Mesodermal cell (in vitro differentiated cells): Measurements from ENCODE around the gene PGC.

Source experiments
- H3K27ac ChIP-seq: 2 replicates; pipeline ENCODE4 v1.7.0; 2013; ENCODE audit warnings: mild to moderate bottlenecking, low read depth, low read length, moderate library complexity; ENCODE audit not compliant: severe bottlenecking
- H3K36me3 ChIP-seq: 2 replicates; pipeline ENCODE4 v1.7.1; 2013; ENCODE audit warnings: mild to moderate bottlenecking, low read length, moderate library complexity; ENCODE audit not compliant: control insufficient read depth, insufficient read depth
- H3K4me1 ChIP-seq: one replicate; pipeline ENCODE4 v1.7.1; 2013; ENCODE audit warnings: mild to moderate bottlenecking, low read length; ENCODE audit not compliant: insufficient read depth, control insufficient read depth, poor library complexity, severe bottlenecking
- H3K4me3 ChIP-seq: 2 replicates; pipeline ENCODE4 v1.7.0; 2013; ENCODE audit warnings: low read length, control low read depth, mild to moderate bottlenecking; ENCODE audit not compliant: insufficient read depth, poor library complexity, severe bottlenecking; ENCODE audit errors: extremely low read depth
- H3K9me3 ChIP-seq: 2 replicates; pipeline ENCODE4 v1.7.1; 2013; ENCODE audit warnings: mild to moderate bottlenecking, low read length, moderate library complexity; ENCODE audit not compliant: control insufficient read depth
- WGBS, 2 experiments: methylation state at CpG; one replicate each; pipeline ENCODE4 v1.1.5; 2013; ENCODE audit warnings: missing lambda C conversion rate in 2 of 2; ENCODE audit not compliant: insufficient coverage in 2 of 2; 5-methylcytosine and 5-hydroxymethylcytosine counted together

PGC gene

DNA sequence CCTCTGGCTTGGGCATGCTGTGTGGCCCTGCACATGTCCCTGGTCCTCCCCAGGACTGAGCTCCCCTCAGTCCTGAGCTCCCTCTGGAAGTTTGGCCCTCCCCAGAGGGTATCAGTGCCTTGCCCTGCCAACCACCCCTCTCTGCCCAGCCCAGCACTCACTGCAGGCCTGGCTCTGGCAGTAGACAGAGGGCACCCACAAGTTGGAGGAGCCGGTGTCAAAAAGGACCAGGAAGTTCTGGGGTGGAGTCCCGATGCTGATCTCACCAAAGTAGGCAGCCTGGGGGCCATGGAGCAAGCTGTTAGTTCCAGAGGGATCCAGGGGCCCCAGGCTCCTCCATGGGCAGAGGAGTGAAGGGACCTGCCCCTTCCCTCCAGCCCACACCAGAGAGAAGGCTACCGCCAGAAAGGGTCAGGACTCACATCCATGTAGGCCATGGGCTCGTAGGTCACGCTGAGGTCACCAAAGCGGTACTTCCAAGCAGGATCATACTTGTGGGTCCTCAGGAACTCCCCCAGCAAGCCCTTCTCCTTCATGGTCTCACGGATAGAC, 2.9 kb downstream of the PGC start:
- H3K4me1 ChIP-seq = peaks cover 37% of the 10 kb centered on the region
- H3K4me3 ChIP-seq = no peak overlapping the region
- no peak overlapping the region for H3K27ac ChIP-seq
- H3K36me3 ChIP-seq = no peaks in the 10 kb centered on the region
- H3K9me3 ChIP-seq = no peaks in the 10 kb centered on the region
- 100% methylated on average over 6 to 7 of the region's 7 CpGs for WGBS, 2 experiments

GRCh38 chr6:41743406-41744235, 3.6 kb downstream of the PGC start:
- Histone ChIP-seq H3K36me3 (no peaks in the 10 kb centered on the region), H3K27ac (no peak overlapping the region), H3K4me1 (peaks cover 40% of the 10 kb centered on the region), H3K9me3 (no peaks in the 10 kb centered on the region), H3K4me3 (no peak overlapping the region)
- WGBS, 2 experiments = 87 to 92% methylated on average over 5 of the region's 6 CpGs

GRCh38 chr6:41741625-41742490, 5.3 kb downstream of the PGC start:
- no peak overlapping the region for H3K27ac ChIP-seq
- H3K4me1 ChIP-seq = peaks cover 37% of the 10 kb centered on the region
- WGBS, 2 experiments = 91% methylated on average over 19 to 20 of the region's 20 CpGs
- no peaks in the 10 kb centered on the region for H3K9me3 ChIP-seq
- no peaks in the 10 kb centered on the region for H3K36me3 ChIP-seq
- no peak overlapping the region for H3K4me3 ChIP-seq

GRCh38 chr6:41740366-41741162, 6.6 kb downstream of the PGC start:
- Histone ChIP-seq H3K4me1 (peaks cover 45% of the 10 kb centered on the region), H3K9me3 (no peaks in the 10 kb centered on the region), H3K4me3 (no peak overlapping the region), H3K27ac (no peak overlapping the region), H3K36me3 (no peaks in the 10 kb centered on the region)
- WGBS, 2 experiments = 70 to 93% methylated on average over 7 to 10 of the region's 13 CpGs

DNA sequence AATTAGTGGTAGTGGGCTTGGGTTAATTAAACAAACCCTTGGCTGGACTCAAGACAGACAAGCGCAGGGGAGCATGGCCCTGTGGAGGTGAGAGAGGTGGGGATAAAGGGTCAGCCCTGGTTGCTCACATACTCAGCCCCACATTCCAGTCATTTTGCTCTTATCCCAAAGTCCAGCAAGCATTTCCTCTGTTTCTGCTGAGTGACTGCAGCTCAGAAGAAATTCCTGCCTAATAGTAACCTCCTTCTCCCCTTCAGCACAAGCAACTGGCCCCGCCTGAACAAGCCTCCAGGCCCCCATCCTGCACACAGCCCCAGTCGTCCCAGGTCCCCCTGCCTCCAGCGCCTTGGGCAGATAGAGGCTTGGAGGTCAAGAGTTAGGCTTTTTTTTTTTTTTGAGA, 8.2 kb downstream of the PGC start:
- H3K4me1 ChIP-seq = peaks cover 45% of the 10 kb centered on the region
- no peak overlapping the region for H3K4me3 ChIP-seq
- WGBS, 2 experiments = 50% methylated on average over 1 of the region's 4 CpGs; no CpG with 5 or more reads in 1 of the 2 experiments
- H3K27ac ChIP-seq = peak overlapping the region; percentile 69
- H3K36me3 ChIP-seq = no peaks in the 10 kb centered on the region
- no peaks in the 10 kb centered on the region for H3K9me3 ChIP-seq

DNA sequence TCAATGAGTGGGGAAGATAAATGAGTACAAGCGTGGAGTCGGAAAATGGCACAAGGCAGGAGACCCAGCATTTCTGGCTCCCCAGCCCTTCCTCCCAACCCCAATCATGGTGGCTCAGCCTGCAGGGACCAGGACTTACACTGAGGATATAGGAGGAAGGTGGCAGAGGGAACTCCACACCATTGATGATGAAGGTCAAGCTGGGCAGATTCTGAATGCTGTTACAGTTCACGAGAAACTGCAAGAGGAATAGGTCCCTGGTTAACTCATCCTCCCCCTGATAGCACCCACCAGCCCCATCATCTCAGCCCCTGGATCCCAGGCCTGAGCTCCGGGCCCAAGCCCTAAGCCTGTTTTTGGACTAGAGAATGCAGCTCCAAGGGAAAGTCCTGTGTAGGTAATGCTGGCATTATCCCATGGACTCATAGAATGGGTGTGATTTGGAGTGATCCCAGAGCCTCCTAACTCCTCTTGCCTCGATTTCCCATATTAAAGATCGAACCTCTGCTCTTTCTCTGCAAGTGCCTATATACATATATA, 9.5 kb downstream of the PGC start:
- H3K36me3 ChIP-seq = no peaks in the 10 kb centered on the region
- H3K9me3 ChIP-seq = no peaks in the 10 kb centered on the region
- H3K27ac ChIP-seq = no peak overlapping the region
- peaks cover 51% of the 10 kb centered on the region for H3K4me1 ChIP-seq
- WGBS, 2 experiments = 86% methylated on average over 1 of the region's 6 CpGs; no CpG with 5 or more reads in 1 of the 2 experiments
- no peak overlapping the region for H3K4me3 ChIP-seq

DNA sequence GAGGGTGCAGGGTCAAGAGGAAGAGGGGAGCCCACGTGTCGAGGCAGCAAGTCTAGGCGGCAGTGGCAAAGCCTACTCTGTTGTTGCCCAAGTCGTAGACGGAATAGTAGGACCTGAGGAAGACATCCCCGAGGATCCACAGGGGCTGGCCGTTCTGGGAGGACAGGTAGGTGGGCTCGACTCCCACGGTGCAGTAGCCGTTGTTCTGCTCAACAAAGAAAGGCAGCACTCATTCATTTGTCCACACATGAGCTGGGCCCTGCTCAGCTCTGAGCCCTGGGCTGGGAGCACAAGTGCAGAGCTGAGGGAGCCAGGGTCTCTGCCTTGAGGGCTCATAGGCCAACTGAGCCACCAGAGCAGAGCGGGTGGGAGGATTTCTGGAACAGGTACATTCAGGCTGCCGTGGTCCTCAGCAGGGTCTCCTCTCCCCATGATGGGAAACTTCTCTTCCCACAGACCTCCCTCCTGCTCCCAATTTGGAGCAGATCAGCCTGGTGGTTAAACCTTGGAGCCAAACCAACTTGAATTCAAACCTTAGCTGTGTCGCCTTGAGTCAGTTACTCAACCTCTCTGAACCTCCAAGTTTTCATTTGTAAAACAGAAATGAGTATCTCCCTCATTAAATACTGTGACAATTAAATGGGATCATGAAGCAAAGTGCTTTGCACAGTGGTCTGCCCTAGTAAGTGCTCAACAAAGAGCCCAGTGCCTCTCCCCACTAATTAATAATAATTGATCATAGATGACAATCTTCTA, 10.2 kb downstream of the PGC start:
- WGBS, 2 experiments = 90 to 93% methylated on average over 11 to 13 of the region's 13 CpGs
- Histone ChIP-seq H3K36me3 (no peaks in the 10 kb centered on the region), H3K9me3 (no peaks in the 10 kb centered on the region), H3K4me1 (peaks cover 49% of the 10 kb centered on the region), H3K27ac (no peak overlapping the region), H3K4me3 (no peak overlapping the region)

DNA sequence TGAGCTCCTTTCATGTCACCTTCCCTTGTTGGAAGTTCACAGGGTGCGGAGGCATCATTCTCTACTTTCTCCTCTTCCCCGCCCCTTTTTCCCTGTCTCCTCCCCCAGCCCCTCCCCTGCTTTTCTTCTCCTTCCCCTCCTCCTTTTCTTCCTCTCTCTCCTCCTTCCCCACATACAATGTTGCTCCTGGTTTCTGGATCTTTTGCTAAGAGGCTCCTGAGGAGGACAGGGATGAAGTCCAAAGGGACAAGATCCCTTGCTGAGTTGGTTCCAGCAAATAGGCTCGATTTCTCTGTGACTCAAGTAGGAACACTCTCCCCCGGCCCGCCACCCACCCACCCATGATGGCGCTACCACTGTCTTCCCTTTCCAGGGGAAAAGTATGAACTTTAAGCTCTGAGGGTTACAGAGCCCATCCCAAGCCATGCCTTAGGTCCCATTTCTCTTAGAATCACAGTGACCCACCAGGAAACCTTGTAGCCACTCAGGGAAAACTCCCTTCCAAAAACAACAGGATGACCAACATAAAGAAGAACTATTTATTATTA, 10.9 kb downstream of the PGC start:
- H3K9me3 ChIP-seq = no peaks in the 10 kb centered on the region
- no peak overlapping the region for H3K27ac ChIP-seq
- H3K4me1 ChIP-seq = peaks cover 43% of the 10 kb centered on the region
- no peaks in the 10 kb centered on the region for H3K36me3 ChIP-seq
- no peak overlapping the region for H3K4me3 ChIP-seq
- WGBS, 2 experiments = 75 to 100% methylated on average over 2 of the region's 6 CpGs

DNA sequence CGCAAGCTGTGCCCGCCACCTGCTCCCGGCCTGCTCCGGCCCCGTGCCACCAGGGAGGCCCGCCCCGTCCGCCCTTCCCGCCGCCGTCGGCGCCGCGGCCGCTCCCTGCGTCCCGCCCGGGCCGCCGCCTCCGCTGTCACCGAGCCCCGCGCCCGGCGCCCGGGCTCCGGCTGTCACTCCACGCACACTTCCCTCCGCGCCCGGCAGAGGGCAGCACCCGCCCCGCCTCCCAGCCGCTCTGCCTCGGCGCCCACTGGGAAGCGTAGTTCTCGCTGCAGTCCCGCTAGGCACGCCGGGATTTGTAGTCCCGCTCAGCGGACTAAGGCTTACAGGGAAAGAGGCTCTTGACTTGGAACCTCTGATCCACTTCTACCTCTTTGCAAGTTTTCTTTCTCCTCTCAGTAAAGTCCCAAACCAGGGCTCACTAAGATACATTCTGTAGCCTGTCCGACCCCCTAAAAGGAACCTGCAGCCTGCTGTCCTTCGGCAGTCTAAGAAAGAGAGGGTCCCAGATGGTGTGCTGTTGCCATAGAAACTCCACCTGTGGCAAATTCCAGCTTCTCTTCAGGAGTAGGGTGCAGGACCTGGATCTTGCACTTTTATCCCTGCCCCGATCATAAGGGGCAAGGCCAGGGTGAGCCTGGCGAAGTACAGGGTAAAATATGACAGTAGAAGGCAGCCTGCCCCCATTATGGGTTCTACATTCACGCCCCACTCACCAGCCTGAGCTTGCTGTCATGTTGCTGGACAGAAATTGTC, 11.6 kb downstream of the PGC start, which contains the start of gene TFEB:
Gene TFEB, minus strand, starts transcription at position 182 of the 759 bp plus-strand sequence. CDS start 44,395 bp downstream, outside the sequence.
- Histone ChIP-seq H3K9me3 (no peaks in the 10 kb centered on the region), H3K36me3 (no peaks in the 10 kb centered on the region), H3K27ac (no peak within 1 kb of the TSS), H3K4me1 (peaks cover 36% of the 10 kb centered on the region), H3K4me3 (peak within 1 kb of the TSS; percentile 53)
- 7 to 14% methylated on average over 30 to 48 of the region's 50 CpGs for WGBS, 2 experiments
